HG03571 (cell line): ENCODE results near the gene ALS2.
"Not testable (repeated sequence)": the region's sequence is repeated elsewhere in the genome, so short reads cannot be mapped to it uniquely, and the experiment has no call there.

Source experiments
- ATAC-seq: cut with Tn5 transposase; IDR thresholded peaks from one replicate; pipeline ENCODE4 v1.9.1; 2021; ENCODE audit not compliant: unreplicated experiment

The ALS2 gene

GRCh38 chr2:201780674-201781493, at the start of gene ALS2:
Gene ALS2 (minus strand): TSS chr2:201780933. CDS start chr2:201768885, 12,048 bp downstream.
- peak; percentile 96 for ATAC-seq

GRCh38 chr2:201828220-201828619, 47.5 kb upstream of the ALS2 start:
- no peak for ATAC-seq

- no peak for ATAC-seq
Measured at GRCh38 chr2:201827621-201828020, 46.9 kb upstream of the ALS2 start.

DNA sequence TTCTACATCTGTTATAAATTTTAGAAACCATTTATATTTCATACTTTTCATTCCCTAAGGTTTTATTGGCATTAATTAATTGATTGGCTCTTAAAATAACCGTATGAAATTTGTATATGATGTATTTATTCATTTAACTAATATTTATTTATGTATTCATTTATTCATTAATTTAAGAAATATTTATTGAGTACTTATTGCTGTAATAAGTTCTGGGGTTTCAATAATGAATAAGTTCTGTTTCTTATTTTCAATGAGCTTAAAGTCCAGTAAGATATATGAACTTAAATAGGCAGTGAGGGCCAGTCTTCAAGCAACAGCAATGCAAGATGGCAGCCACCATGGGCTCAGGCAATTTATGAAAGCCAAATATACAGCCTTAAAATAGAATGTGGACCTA, 43.5 kb upstream of the ALS2 start:
- ATAC-seq: no peak

GRCh38 chr2:201821080-201821479, 40.3 kb upstream of the ALS2 start:
- no peak for ATAC-seq

DNA sequence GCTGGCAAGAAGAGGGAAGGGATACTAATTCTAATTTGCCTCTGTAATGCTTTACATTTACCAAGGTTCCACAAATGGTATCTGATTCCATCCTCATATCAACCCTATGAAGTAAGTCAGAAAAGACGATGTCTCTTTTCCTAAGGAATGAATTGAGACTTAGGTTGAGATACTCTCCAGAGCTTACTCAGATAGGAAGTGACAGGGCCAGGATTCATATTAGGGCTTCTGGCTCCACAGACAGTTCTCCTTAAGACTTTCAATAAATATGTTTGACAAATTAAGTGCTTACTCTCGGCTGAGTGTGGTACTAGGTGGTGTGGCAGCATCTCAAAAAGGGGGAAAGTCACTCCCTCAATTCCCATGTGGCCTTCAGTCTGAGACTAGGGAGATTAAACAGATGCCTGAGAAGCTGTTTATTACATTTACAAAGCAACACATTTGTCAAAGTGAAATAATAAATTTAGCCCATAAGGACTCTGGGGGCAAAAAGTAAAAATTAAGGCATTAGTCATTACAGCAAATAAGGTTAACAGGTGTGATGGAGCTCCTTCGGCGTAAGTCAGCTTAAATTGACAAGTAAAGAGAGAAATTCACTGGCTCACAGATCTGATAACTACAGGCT, 39.8 kb upstream of the ALS2 start:
- ATAC-seq: no peak

DNA sequence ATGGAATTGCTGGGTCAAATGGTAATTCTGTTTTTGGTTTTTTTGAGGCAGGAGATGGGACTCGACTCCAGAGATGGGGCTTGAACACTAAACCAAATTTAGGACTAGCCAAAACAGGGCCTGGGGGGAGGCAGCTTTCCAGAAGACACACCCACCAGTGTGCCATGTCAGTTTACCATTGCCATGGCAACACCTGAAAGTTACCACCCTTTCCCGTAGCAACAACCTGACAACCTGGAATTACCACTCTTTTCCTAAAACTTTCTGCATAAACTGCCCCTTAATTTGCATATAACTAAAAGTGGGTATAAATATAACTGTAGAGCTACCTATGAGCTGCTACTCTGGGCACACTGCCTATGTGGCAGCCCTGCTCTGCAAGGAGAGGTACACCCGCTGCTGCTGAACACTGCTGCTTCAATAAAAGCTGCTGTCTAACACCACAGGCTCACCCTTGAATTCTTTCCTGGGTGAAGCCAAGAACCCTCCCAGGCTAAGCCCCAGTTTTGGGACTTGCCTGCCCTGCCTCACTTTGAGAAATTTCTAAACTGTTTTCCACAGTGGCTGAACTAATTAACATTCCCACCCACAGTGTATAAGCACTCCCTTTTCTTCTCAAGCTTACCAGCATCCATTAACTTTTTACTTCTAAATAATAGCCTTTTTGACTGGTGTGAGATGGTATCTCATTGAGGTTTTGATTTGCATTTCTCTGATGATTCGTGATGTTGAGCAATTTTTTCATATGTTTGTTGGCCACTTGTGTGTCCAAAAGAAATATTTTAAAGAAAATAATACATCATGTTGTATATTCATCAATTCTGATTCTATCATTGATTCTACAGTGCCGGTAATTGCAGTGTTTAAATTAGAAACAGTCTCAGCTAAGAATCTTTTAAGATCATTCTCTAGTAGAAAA, 36.2 kb upstream of the ALS2 start:
- no peak for ATAC-seq

DNA sequence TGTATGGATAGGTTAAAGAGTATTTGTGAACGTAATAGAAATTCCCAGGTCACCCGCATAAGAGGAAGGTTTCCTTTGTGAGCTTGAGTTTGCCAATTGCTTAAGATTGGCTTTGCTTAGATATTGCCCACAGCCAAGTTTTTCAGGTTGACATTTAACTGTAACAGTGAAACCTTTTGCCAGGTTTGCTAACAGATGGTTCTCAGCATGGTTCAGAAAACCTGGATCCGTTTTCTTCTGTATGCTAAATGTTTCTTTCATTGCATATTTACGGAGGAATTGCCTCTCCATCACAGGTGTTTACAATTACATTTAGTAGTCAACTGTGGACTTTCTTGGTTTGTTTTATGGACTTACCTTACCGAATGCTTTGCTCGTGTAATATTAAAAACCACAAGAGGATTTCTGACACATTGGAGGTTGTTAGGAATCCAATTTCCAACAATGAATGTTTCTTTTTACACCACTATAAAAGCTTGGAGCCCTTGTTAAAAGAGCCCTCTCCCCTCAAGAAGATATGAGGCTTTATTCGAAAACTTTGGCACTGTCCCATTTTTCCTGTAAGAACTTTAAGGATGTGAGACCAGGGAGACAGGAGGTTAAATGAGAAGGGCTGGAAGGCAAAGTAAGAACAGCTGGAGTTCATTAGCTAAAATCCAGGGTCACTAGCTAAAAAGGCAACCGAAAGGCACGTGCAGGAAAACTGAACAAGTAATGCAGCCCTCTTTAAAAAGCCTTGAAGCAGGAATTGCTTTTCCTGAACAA, 33.4 kb upstream of the ALS2 start:
- no peak for ATAC-seq

DNA sequence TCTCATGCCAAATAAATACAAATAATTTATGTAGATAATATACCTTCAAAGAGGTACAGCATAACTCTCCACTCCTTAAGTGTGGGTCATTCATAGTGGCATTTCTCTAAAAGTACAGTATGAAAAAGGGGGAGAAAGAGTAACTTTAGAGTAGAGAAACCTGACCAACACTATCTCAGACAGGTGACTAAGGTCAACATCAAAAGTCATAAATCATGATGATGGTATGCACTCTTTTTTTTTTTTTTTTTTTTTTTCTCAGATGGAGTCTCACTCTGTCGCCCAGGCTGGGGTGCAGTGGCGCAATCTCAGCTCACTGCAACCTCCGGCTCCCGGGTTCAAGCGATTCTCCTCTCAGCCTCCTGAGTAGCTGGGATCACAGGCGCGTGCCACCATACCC, 29.9 kb upstream of the ALS2 start:
- ATAC-seq: not testable (repeated sequence)

- ATAC-seq: no peak
Measured at GRCh38 chr2:201809633-201810032, 28.9 kb upstream of the ALS2 start.

GRCh38 chr2:201808027-201808426, 27.3 kb upstream of the ALS2 start:
- ATAC-seq: no peak

- no peak for ATAC-seq
Measured at GRCh38 chr2:201807452-201807999, 26.8 kb upstream of the ALS2 start.

- ATAC-seq: no peak
Measured at GRCh38 chr2:201806442-201807170, 25.9 kb upstream of the ALS2 start, which contains the start of gene CDK15. Gene CDK15 (plus strand): TSS chr2:201806537. CDS start chr2:201806665, 128 bp downstream.

DNA sequence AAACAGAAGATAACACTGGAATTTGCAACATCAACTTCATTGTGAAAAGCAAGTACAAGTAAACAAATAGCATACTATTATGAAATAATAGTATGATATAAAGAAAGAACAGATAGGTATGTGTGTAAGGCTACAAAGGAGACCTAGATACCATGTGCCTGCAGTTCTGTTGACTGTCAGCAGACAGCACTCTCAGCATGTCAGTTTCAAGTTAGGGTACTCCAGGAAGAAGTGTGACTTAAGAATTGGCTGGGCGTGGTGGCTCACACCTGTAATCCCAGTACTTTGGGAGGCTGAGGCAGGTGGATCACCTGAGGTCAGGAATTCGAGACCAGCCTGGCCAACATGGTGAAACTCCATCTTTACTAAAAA, 18.2 kb upstream of the ALS2 start:
- not testable (repeated sequence) for ATAC-seq

DNA sequence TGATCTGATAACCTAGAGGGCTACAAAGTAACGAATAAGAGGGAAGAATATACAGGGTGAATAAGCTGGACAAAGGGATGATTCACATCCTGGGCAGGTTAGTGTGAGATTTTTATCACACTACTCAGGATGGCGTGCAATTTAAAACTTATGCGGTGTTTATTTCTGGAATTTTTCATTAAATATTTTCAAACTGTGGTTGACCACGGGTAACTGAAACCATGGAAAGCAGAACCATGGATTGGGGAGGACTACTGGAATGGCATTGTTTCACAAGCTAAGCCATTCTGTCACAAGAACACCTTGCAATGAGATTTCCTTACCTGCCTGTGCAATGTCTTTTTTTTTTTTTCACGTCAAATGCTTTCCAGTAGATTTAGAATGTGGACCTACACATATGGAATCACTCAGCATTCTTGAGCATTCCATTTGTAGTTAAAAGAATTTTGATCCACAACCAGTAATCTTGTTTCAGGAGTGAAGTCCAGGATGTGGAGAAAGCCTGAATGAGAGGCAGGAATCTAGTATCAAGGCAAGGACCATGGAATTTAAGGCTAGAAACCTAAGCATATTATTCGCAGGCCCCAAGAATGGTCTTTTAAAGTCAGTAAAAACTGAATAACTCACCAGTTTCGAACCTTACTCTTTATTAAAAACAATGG, 17.6 kb upstream of the ALS2 start:
- ATAC-seq: no peak

- ATAC-seq: no peak
Measured at GRCh38 chr2:201797175-201797840, 16.6 kb upstream of the ALS2 start.

DNA sequence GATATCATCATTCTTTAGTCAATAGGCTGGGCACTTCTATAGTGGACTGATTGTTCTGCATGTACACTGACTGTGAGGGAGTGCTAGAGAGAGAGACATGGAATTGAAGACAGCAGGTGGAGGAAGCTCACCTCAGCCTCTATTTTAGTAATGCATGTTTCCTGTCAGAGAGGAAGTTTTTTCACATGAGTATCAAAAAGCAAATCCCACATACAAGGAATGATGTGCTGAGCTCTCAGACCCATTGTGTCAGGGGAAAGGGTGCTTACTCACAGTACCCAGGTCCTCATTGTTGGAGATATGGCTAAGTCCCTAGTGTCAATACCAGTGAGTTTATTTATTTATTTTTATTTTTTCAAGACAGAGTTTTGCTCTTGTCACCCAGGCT, 15.7 kb upstream of the ALS2 start:
- ATAC-seq: no peak

GRCh38 chr2:201795607-201796477, 15.1 kb upstream of the ALS2 start:
- no peak for ATAC-seq
